Measurements from ENCODE around the gene NDUFA5. TPM values are rescaled to one million over a fixed set of nuclear protein-coding genes. Genes with fewer than 3 reads are reported as not detected.

NDUFA5 gene
- total RNA-seq, 4 donors from 2014 or later, result 27.2 to 97.6 (median 85.0) TPM

DNA sequence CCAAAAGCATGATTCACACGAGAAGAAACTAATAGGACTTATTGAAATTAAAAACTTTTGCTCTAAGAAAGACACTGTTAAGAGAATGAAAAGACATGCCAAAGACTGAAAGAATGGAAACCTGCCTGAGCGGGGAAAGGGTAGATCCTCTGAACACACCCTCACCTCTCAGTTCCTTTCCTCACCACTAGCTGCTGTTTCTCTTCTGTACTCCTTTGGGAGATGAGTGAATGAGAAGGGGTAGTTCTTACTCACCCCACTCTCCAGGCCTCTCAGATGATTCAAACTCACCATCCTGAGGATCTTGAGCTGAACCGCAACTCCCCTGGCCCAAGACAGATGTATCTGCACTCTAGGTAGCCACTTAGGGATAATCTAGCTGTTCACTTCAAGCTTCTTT is 65.1 kb downstream of the NDUFA5 start:
- no peak for DNase-seq
- no peaks in the 10 kb centered on the region for H3K9me3 ChIP-seq
- no peak overlapping the region for H3K4me3 ChIP-seq
- TF ChIP-seq, protein P1, sequence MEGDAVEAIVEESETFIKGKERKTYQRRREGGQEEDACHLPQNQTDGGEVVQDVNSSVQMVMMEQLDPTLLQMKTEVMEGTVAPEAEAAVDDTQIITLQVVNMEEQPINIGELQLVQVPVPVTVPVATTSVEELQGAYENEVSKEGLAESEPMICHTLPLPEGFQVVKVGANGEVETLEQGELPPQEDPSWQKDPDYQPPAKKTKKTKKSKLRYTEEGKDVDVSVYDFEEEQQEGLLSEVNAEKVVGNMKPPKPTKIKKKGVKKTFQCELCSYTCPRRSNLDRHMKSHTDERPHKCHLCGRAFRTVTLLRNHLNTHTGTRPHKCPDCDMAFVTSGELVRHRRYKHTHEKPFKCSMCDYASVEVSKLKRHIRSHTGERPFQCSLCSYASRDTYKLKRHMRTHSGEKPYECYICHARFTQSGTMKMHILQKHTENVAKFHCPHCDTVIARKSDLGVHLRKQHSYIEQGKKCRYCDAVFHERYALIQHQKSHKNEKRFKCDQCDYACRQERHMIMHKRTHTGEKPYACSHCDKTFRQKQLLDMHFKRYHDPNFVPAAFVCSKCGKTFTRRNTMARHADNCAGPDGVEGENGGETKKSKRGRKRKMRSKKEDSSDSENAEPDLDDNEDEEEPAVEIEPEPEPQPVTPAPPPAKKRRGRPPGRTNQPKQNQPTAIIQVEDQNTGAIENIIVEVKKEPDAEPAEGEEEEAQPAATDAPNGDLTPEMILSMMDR (IDR thresholded peaks at IDR 0.05), result no peak
- TF ChIP-seq POLR2A (IDR thresholded peaks at IDR 0.05), result no peak
- intact Hi-C loops (cut with DNase I; ENCODE audit: low total_unique reads), result no loop called here
- no peaks in the 10 kb centered on the region for H3K4me1 ChIP-seq
- no peaks in the 10 kb centered on the region for H3K36me3 ChIP-seq
- H3K27ac ChIP-seq, result no peak overlapping the region
- no peaks in the 10 kb centered on the region for H3K27me3 ChIP-seq

Other genes starting within 250 kb of the NDUFA5 start
- 1 to 10 TPM in 3 of 4 donors, not detected in 1; 2.4 to 9.9 (median 6.1) TPM for gene IQUB, start 23.2 kb downstream of the NDUFA5 start, total RNA-seq
- gene ASB15, start 44.0 kb upstream of the NDUFA5 start, total RNA-seq, result not detected
- gene LMOD2, start 98.0 kb upstream of the NDUFA5 start, total RNA-seq, result under 1 TPM in 1 of 4 donors, not detected in 3; 0.52 TPM
- gene WASL, start 191.2 kb upstream of the NDUFA5 start, total RNA-seq, result 10 to 100 TPM; 16.9 to 56.9 (median 49.5) TPM